Measurements from ENCODE around the gene RNH1.
A peak's percentile ranks its signal among the peaks of the same experiment; 100 is the strongest.

Gene RNH1

GRCh38 chr11:541433-541885 lies 34.4 kb upstream of the RNH1 start:
- TF ChIP-seq, protein P1, sequence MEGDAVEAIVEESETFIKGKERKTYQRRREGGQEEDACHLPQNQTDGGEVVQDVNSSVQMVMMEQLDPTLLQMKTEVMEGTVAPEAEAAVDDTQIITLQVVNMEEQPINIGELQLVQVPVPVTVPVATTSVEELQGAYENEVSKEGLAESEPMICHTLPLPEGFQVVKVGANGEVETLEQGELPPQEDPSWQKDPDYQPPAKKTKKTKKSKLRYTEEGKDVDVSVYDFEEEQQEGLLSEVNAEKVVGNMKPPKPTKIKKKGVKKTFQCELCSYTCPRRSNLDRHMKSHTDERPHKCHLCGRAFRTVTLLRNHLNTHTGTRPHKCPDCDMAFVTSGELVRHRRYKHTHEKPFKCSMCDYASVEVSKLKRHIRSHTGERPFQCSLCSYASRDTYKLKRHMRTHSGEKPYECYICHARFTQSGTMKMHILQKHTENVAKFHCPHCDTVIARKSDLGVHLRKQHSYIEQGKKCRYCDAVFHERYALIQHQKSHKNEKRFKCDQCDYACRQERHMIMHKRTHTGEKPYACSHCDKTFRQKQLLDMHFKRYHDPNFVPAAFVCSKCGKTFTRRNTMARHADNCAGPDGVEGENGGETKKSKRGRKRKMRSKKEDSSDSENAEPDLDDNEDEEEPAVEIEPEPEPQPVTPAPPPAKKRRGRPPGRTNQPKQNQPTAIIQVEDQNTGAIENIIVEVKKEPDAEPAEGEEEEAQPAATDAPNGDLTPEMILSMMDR (IDR thresholded peaks at IDR 0.05; ENCODE audit: low read depth, low read length): no peak
- DNase-seq (ENCODE audit: extremely low read depth, low read depth): no peak

GRCh38 chr11:540583-541432 lies 33.8 kb upstream of the RNH1 start:
- no peak for DNase-seq (ENCODE audit: extremely low read depth, low read depth)
- TF ChIP-seq, protein P1 (IDR thresholded peaks at IDR 0.05; ENCODE audit: low read depth, low read length): no peak

- no peak for DNase-seq (ENCODE audit: extremely low read depth, low read depth)
- TF ChIP-seq, protein P1 (IDR thresholded peaks at IDR 0.05; ENCODE audit: low read depth, low read length): no peak
Measured at GRCh38 chr11:539971-540481, 33.0 kb upstream of the RNH1 start.

DNA sequence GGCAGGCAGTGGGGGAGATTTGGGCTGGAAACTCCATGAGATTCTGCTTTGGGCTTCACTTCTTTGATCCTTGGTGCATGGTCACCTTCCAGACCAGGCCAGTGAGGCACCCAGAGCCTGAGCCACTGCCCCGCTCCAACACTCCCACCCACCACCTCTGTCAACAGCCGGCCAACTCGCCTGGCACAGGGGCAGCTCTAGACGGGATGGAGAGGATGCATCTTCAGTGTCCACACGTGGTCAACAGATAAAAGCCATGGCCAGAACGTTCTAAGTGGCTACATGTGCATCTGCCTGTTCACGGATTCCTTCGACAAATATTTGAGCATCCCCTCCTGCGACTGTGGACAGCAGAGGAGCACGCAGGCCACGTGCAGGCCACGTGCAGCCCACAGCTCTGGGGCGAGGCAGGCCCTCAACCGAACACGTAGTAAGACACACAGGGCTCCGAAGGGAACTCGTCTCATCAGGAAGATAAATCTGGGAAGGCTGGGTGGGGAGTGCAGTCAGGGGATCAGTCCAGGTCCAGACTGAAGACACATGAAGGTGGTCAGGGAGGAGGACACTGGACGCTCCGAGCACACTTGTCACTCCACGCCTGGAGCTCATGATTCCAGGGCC lies 31.5 kb upstream of the RNH1 start:
- TF ChIP-seq, protein P1 (IDR thresholded peaks at IDR 0.05; ENCODE audit: low read depth, low read length): no peak
- no peak for DNase-seq (ENCODE audit: extremely low read depth, low read depth)

- DNase-seq (ENCODE audit: extremely low read depth, low read depth): no peak
- TF ChIP-seq, protein P1 (IDR thresholded peaks at IDR 0.05; ENCODE audit: low read depth, low read length): no peak
Measured at GRCh38 chr11:537622-538430, 30.8 kb upstream of the RNH1 start.

- DNase-seq (ENCODE audit: extremely low read depth, low read depth): peak; percentile 64
- TF ChIP-seq, protein P1 (IDR thresholded peaks at IDR 0.05; ENCODE audit: low read depth, low read length): no peak
Measured at GRCh38 chr11:536841-537621, 30.0 kb upstream of the RNH1 start, which contains the start of gene LRRC56. LRRC56 (plus strand) TSS chr11:537527; CDS start chr11:540685, 3,158 bp downstream.
